Astrocyte of the cerebellum (primary cell): ENCODE data around the gene PERP.
A peak's percentile ranks its signal among the peaks of the same experiment; 100 is the strongest.
"Not testable (repeated sequence)": the region's sequence is repeated elsewhere in the genome, so short reads cannot be mapped to it uniquely, and the experiment has no call there.

ENCODE experiments used
- DNase-seq: peaks from one replicate; pipeline ENCODE4 v3.0.0-alpha.2; 2011; ENCODE audit warnings: low read depth
- H3K4me3 ChIP-seq: 2 replicates; pipeline ENCODE4 v1.5.1; 2011; ENCODE audit warnings: mild to moderate bottlenecking, low read depth, low read length, moderate library complexity
- in situ Hi-C: cut with HindIII; loops from 2 replicates; pipeline ENCODE4 v1.10.0; 2017; ENCODE audit warnings: low sequenced_read_pairs
- TF ChIP-seq, protein P1 (sequence below): IDR thresholded peaks from 2 replicates; pipeline ENCODE4 v1.5.1; 2012; ENCODE audit warnings: low read length, low read depth, moderate library complexity, mild to moderate bottlenecking; ENCODE audit errors: missing control alignments

PERP gene

DNA sequence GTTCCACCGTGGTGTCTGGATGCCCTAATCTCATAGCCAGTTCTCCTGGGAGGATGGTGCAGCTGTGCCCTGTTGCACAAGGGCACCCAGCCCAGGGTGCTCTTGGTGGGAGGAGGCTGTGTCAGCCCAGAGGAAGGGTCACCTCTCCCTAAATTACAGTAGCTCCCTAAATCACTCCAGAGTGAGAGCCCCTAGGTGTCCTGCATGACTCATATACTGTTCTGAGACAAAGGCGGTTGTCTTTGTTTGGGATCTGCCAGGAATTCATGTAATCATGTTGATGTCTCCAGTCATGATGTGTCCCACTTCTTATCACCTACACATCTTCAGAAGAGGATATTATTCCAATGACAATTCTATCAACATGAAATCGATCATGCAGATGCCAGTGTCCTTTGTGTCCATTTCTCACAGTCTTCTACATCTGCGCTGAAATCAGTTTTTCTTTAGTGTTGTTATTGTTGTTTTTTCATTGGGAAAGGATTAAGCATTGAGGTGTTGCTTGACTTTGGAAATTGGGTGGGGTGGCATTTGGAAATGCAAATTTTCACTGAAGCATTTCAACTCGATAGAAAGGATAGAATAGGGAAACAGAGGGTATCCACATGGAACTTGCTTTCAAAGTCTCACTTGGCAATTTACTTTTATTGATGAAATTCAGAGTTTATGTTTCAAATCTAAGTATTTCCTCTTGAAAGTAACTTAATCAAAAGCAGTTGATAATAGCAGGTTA, 19.5 kb downstream of the PERP start:
- in situ Hi-C loops, result no loop called here
- TF ChIP-seq, protein P1, sequence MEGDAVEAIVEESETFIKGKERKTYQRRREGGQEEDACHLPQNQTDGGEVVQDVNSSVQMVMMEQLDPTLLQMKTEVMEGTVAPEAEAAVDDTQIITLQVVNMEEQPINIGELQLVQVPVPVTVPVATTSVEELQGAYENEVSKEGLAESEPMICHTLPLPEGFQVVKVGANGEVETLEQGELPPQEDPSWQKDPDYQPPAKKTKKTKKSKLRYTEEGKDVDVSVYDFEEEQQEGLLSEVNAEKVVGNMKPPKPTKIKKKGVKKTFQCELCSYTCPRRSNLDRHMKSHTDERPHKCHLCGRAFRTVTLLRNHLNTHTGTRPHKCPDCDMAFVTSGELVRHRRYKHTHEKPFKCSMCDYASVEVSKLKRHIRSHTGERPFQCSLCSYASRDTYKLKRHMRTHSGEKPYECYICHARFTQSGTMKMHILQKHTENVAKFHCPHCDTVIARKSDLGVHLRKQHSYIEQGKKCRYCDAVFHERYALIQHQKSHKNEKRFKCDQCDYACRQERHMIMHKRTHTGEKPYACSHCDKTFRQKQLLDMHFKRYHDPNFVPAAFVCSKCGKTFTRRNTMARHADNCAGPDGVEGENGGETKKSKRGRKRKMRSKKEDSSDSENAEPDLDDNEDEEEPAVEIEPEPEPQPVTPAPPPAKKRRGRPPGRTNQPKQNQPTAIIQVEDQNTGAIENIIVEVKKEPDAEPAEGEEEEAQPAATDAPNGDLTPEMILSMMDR, result no peak
- DNase-seq, result no peak
- H3K4me3 ChIP-seq, result no peak overlapping the region

DNA sequence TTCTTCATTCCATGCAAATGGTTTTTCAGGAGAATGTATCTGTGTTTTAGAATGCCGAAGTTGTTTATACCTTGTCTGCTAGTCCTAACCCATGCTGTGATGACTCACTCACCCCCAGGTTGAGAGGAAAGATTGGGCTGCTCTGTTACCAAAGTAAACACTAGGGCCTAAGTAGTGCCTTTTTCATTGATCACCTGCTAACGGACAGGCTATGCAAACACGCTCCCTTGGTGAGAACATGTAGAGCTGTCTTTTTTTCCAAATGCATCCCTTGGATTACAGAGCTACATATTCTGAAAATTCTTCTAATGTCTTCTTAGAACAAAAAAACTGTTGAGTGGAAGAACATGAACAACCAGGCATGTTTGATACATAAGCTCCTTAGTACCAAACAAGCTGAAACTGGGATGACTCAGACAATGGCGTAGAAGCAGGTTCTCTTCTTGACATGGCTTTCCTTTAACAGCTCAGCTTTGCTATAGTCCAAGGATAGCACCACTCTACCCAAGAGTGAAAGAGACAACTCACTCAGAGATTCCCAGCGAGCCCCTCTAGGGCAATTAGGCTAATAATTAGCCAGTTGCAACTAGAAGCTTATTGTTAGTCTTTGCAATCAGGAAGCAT, 20.5 kb downstream of the PERP start:
- in situ Hi-C loops, result no loop called here
- DNase-seq, result peak; percentile 79
- TF ChIP-seq, protein P1, result no peak
- no peak overlapping the region for H3K4me3 ChIP-seq

DNA sequence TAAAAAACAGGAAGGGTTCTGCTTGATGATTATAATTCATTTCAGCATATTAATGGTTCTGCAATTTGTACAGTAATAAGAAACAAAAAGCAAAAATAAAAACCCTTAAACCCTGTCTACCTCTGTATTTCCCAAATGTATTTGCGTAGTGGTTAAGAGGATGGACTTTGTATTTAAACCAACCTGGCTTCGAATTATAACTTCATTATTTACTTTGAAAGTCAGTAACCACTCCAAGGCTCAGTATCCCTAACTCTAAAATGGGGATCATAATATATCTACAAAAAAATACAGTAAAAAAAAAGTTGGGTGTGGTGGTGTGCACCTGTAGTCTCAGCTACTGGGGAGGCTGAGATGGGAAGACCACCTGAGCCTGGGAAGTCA, 21.4 kb downstream of the PERP start:
- in situ Hi-C loops, result no loop called here
- TF ChIP-seq, protein P1, result no peak
- no peak for DNase-seq
- no peak overlapping the region for H3K4me3 ChIP-seq

DNA sequence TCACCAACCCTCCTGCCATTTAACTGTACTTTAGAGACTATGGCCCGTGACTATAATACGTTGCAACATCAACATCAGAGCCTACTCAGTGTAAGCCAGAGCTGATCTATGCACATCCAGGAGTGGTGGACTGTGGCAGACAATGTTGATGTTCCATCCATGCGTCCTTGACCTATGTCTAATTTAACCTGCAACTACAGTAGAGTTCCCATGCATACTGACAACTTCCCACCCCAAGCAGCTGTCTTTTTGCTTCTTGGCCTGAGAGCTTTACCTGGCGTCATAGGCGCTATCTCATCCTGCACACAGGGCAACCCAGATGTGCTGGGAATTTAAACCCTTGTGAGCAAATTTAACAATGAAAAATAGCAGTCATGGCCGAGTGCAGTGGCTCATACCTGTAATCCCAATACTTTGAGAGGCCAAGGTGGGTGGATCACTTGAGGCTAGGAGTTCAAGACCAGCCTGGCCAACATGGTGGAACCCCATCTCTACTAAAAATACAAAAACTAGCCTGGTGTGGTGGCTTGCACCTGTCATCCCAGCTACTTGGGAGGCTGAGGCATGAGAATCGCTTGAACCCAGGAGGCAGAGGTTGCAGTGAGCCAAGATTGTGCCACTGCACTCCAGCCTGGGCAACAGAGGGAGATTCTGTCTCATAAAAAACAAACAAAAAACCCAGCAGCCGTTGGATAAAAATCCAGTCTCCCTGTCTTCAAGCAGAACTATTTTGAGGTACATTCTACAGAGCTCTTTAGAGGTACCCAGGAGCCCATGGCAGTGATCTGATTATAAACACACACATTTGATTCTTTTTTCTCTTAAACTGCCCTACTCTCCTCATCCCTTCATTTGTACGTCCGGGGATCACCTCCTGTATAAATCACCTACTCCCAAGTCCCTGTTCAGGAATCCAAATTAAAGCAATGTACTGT, 22.0 kb downstream of the PERP start:
- DNase-seq, result no peak

DNA sequence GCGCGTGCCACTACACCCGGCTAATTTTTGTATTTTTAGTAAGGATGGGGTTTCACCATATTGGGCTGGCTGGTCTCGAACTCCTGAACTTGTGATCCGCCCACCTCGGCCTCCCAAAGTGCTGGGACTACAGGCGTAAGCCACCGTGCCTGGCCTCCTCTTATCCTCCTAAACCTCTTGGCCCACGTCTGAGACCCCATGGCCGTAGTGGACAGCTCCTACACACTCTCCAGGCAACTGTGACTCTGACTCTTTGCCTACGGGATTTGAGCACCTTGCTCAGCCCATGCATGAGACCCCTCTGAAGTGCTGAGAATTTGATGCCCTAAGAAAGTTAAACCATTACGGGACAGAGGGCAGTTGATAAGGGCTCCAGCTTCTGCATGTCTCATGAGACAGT, 25.0 kb downstream of the PERP start:
- in situ Hi-C loops, result no loop called here
- no peak for DNase-seq
- TF ChIP-seq, protein P1, result no peak
- H3K4me3 ChIP-seq, result no peak overlapping the region

More for the DNA sequence above, 22.0 kb downstream of the PERP start:
- H3K4me3 ChIP-seq, result no peak overlapping the region
- in situ Hi-C loops, result no loop called here
- TF ChIP-seq, protein P1, result no peak

DNA sequence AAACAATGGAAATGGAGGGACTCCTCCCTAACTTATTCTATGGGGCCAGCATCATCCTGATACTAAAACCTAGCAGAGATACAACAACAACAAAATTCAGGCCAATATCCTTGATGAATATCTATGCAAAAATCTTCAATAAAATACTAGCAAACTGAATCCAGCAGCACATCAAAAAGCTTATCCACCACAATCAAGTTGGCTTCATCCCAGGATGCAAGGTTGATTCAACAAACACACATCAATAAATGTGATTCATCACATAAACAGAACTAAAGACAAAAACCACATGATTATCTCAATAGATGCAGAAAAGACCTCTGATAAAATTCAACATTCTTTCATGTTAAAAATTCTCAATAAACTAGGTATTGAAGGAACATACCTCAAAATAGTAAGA, 27.7 kb downstream of the PERP start:
- in situ Hi-C loops, DNase-seq, H3K4me3 ChIP-seq: not testable (repeated sequence)
